PC-9 (cell line): ENCODE measurements around the gene SMAD6.

ENCODE experiments used
- CTCF ChIP-seq: fragments of 200-600 bp; sonication (generic); conservative IDR thresholded peaks from 2 replicates; pipeline ENCODE4 v1.6.1; 2017; ENCODE audit warnings: mixed run types, antibody characterized with exemption, mild to moderate bottlenecking, moderate library complexity
- EZH2 ChIP-seq: fragments of 200-600 bp; sonication (generic); IDR thresholded peaks from 2 replicates; pipeline ENCODE4 v1.8.0; 2017; ENCODE audit warnings: antibody characterized with exemption, low read depth

DNA sequence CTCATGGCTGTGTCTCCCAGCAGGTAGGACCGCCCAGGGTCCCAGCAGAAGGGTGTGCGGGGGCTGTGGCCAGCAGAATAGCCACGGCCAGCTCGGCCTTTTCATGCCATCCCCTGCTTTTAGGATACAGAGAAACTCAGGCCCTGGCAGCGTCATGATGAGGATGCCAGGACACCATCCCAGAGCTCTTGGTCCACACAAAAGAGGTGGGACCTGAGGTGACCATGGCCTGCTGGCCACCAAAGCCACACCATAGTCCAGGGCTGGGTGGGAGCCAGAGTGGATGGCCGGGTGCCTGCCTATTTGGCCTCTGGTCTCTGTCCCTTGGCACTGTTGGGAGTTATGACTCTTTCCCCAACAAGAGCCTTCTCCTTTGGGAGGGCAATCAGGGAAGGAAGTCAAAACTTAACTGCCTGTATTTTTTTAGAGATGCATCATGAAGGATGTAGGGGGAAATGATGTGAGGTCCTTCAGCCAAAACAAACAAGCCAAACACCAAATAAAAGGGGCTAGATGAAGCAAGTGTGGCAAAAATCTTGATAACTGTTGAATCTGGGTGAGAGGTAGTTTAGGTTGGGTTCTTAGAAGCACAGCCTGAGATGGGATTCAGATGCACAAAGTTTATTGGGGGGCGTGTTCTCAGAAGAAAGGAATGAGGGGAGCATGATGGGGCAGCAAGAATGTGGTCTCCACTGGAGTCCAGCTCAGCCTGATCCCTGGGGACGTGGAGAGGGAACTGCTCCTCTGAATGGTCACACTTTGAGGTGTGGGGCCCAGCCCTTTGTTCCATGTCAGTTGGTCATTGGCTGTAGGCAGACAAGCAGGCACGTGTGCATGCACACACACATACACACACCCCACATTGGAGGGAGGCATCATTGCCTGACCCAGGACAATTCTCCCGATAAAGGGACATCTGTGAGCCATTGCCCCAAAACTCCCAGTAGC lies 33.2 kb downstream of the SMAD6 start:
- TF ChIP-seq CTCF (no peak), EZH2 (no peak)
